NT2/D1 (cell line): ENCODE measurements around the gene MRPL18.
"Not testable (repeated sequence)": the region's sequence is repeated elsewhere in the genome, so short reads cannot be mapped to it uniquely, and the experiment has no call there.

Experiments
- DNase-seq: peaks from one replicate; pipeline ENCODE4 v3.0.0-alpha.2; 2011; ENCODE audit warnings: low read depth, low spot score
- H3K27me3 ChIP-seq: 2 replicates; pipeline ENCODE4 v1.6.0; 2011; ENCODE audit warnings: mild to moderate bottlenecking; ENCODE audit not compliant: insufficient read length, insufficient read depth
- H3K36me3 ChIP-seq: 2 replicates; pipeline ENCODE4 v1.6.1; 2011; ENCODE audit warnings: mild to moderate bottlenecking, low read length, mixed read lengths; ENCODE audit not compliant: insufficient read depth, insufficient read length
- H3K4me1 ChIP-seq: 2 replicates; pipeline ENCODE4 v1.5.1; 2011; ENCODE audit not compliant: insufficient read depth, insufficient read length
- H3K4me3 ChIP-seq: 2 replicates; pipeline ENCODE4 v1.5.1; 2011; ENCODE audit warnings: low read depth; ENCODE audit not compliant: insufficient read length
- H3K9ac ChIP-seq: 2 replicates; pipeline ENCODE4 v1.6.0; 2011; ENCODE audit warnings: low read depth; ENCODE audit not compliant: insufficient read length
- H3K9me3 ChIP-seq: 2 replicates; pipeline ENCODE4 v1.5.1; 2011; ENCODE audit warnings: mild to moderate bottlenecking, low read length; ENCODE audit not compliant: insufficient read depth
- SUZ12 ChIP-seq: IDR thresholded peaks from 2 replicates; pipeline ENCODE4 v1.6.1; 2011; ENCODE audit not compliant: insufficient read length, insufficient read depth; ENCODE audit errors: extremely low read depth
- YY1 ChIP-seq: IDR thresholded peaks from 2 replicates; pipeline ENCODE4 v1.6.1; 2011; ENCODE audit not compliant: insufficient read length, insufficient read depth
- ZNF274 ChIP-seq: IDR thresholded peaks from 2 replicates; pipeline ENCODE4 v1.6.1; 2011; ENCODE audit warnings: mild to moderate bottlenecking, low read depth, low read length

The MRPL18 gene

GRCh38 chr6:159819098-159819497, 28.8 kb downstream of the MRPL18 start:
- H3K9me3 ChIP-seq: no peaks in the 10 kb centered on the region
- no peaks in the 10 kb centered on the region for H3K27me3 ChIP-seq
- H3K4me1 ChIP-seq: peaks cover 11% of the 10 kb centered on the region
- no peak for DNase-seq
- no peak overlapping the region for H3K9ac ChIP-seq
- no peaks in the 10 kb centered on the region for H3K36me3 ChIP-seq
- TF ChIP-seq SUZ12 (no peak), ZNF274 (no peak), YY1 (no peak)
- H3K4me3 ChIP-seq: no peak overlapping the region

GRCh38 chr6:159819932-159820640, 29.8 kb downstream of the MRPL18 start:
- H3K27me3 ChIP-seq: no peaks in the 10 kb centered on the region
- no peak overlapping the region for H3K9ac ChIP-seq
- TF ChIP-seq SUZ12 (no peak), ZNF274 (no peak), YY1 (no peak)
- no peak for DNase-seq
- H3K4me1 ChIP-seq: peaks cover 11% of the 10 kb centered on the region
- no peaks in the 10 kb centered on the region for H3K36me3 ChIP-seq
- H3K9me3 ChIP-seq: no peaks in the 10 kb centered on the region
- H3K4me3 ChIP-seq: no peak overlapping the region

DNA sequence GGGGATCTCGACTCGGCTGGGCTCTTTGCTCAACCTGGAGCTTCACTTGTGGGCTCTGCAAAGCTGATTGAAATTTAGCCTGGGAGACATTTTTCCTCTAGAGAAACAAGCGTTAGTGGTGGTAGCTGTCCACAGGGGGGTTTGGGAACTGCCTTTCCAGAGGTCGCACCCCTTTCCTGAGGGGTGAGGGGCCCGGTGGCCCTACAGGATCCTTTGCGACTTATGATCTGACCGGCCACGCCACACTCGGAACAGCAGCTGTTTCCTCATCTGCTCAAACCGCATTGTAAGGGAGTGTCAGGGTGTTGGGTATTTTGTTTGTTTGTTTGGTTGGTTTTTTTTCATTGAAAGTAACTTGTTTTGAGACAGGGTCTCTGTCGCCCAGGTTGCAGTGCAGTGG, 30.9 kb downstream of the MRPL18 start:
- H3K27me3 ChIP-seq: no peaks in the 10 kb centered on the region
- H3K4me3 ChIP-seq: no peak overlapping the region
- no peak for DNase-seq
- no peaks in the 10 kb centered on the region for H3K9me3 ChIP-seq
- TF ChIP-seq ZNF274 (no peak), SUZ12 (no peak), YY1 (no peak)
- no peak overlapping the region for H3K9ac ChIP-seq
- H3K4me1 ChIP-seq: peaks cover 11% of the 10 kb centered on the region
- H3K36me3 ChIP-seq: no peaks in the 10 kb centered on the region

DNA sequence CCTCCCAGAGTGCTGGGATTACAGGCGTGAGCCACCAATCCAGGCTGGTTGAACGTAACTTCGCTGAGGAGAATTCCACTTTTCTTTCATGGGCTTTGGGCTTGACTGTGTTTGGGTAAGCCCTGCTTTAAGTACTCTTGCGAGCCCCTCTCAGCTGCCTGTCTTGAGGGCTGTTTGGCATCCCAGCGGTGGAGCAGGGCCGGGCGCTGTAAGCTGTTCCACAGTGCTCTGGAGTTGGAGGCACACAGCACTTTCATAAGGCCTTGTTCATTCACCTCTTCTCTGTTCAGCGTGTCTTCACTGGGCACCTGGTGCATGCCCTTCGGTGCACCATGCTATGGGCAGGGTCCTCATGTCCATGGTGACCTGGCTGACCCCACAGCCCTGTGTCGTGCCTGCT, 31.5 kb downstream of the MRPL18 start:
- Histone ChIP-seq H3K4me1 (peaks cover 11% of the 10 kb centered on the region), H3K36me3 (no peaks in the 10 kb centered on the region), H3K9me3 (no peaks in the 10 kb centered on the region), H3K4me3 (no peak overlapping the region), H3K9ac (no peak overlapping the region), H3K27me3 (no peaks in the 10 kb centered on the region)
- TF ChIP-seq ZNF274 (no peak), YY1 (no peak), SUZ12 (no peak)
- no peak for DNase-seq

GRCh38 chr6:159823953-159824352, 33.7 kb downstream of the MRPL18 start:
- H3K9ac ChIP-seq: no peak overlapping the region
- no peak for DNase-seq
- H3K9me3 ChIP-seq: no peaks in the 10 kb centered on the region
- no peaks in the 10 kb centered on the region for H3K36me3 ChIP-seq
- no peak overlapping the region for H3K4me3 ChIP-seq
- no peaks in the 10 kb centered on the region for H3K27me3 ChIP-seq
- TF ChIP-seq YY1 (no peak), ZNF274 (no peak), SUZ12 (no peak)
- H3K4me1 ChIP-seq: peaks cover 13% of the 10 kb centered on the region

- not testable (repeated sequence) for H3K4me3 ChIP-seq, H3K4me1 ChIP-seq, H3K9me3 ChIP-seq, H3K36me3 ChIP-seq, H3K9ac ChIP-seq, H3K27me3 ChIP-seq, DNase-seq
Observed at GRCh38 chr6:159824690-159825089, 34.4 kb downstream of the MRPL18 start.

DNA sequence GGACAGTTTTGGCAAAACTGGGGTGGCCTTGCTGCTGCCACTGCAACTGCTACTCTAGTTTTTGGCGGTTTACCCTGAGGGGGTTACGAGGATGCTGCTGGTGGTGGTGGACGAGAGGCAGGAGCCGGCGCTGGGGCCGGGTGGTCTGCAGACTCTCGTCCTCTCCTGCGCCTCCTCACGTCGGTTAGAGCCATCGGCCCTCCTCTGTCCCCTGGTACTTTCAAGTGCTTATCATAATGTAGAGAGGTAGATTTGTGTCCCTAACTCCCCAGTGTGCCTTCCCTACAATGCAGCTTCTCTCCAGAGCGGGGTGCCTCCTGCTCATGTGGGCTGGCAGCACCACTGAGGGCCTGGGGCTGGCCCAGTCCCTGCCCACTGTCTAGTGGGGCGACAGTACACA, 35.7 kb downstream of the MRPL18 start:
- Histone ChIP-seq H3K9me3 (no peaks in the 10 kb centered on the region), H3K4me1 (peaks cover 13% of the 10 kb centered on the region), H3K36me3 (no peaks in the 10 kb centered on the region), H3K27me3 (no peaks in the 10 kb centered on the region), H3K9ac (no peak overlapping the region), H3K4me3 (no peak overlapping the region)
- DNase-seq: no peak
- TF ChIP-seq ZNF274 (no peak), YY1 (no peak), SUZ12 (no peak)
